ENCODE results near the gene ASPM.
"Not testable (repeated sequence)": the region's sequence is repeated elsewhere in the genome, so short reads cannot be mapped to it uniquely, and the experiment has no call there.

Gene ASPM

GRCh38 chr1:197141575-197141974, 4.9 kb downstream of the ASPM start:
- no peak for DNase-seq

DNA sequence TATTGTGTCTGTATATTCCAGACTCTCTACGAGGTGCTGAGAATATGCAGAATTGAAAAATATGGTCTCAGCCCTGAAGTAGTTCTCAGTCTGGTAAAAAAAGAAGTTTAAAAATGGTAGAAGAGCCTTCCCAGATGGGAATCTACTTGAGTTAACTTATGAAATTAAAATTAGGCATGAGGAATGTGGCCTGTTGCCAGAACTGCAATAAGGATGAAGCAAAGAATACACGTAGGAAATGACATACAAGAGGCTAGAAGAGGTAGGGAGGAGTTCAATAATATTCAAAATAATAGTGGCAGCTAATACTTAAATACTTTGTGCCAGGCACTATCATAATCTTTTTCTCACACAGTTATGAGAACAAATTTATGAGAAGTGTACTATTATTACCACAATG, 6.3 kb downstream of the ASPM start:
- no peak for DNase-seq

GRCh38 chr1:197139169-197139568, 7.3 kb downstream of the ASPM start:
- no peak for DNase-seq

DNA sequence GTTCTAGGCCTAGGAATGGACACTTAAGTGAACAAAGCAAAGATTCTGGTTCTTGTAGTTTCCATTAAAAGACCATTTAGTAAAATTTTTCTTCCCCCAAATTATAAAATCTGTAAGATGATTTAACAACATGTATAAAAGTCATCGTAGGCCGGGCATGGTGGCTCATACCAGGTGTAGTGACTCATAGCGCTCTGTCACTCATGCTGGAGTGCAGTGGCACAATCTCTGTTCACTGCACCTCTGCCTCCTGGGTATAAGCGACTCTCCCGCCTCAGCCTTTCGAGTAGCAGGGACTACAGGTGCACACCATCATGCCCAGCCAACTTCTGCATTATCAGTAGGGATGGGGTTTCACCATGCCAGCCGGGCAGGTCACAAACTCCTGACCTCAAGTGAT, 9.1 kb downstream of the ASPM start:
- no peak for DNase-seq

DNA sequence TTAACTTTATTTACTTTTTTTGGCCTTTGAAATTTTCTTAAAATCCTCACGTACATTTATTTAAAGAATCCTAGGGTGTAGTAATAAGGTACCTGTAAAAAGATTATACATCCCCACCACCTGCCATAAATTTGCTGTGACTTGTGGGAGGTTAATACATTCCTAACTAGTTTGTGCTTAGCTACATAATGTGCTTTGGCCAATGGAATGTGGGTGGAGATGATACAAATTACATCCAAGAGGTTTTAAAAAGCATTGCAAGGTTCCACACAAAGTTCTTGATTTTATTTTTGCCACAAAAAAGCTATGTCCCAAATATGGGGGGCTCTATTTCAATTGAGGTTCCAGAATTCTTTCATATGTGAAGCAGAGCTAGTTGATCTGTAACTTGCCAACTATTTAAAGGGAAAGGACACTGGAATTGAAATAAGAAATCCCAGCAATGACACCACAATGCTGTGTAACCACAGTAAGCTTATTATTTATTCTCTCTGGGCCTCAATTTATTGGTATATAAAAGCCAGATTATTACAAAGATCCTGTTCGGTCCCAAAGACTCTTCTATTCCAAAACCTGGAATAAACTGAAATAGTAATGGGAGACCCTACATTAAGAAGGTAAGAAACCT, 15.7 kb downstream of the ASPM start:
- DNase-seq = no peak

DNA sequence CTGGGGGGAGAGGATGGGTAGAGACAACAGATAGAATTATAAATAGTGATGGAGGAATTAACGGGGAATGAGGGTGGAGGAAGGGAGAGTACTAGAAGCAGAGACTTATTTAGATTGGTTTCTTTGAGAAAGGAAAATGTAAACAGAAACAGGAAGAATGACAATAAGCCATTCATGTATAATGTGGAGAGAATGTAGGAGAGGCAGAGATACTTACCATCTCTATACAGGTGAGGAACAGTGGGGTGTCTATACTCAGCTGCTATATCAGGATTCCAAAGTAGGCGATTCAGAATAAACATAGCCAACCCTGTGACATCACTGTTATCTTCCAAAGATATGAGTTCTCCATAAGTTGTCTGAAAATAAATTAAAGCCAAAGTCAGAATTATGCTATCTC, 16.8 kb downstream of the ASPM start:
- no peak for DNase-seq

DNA sequence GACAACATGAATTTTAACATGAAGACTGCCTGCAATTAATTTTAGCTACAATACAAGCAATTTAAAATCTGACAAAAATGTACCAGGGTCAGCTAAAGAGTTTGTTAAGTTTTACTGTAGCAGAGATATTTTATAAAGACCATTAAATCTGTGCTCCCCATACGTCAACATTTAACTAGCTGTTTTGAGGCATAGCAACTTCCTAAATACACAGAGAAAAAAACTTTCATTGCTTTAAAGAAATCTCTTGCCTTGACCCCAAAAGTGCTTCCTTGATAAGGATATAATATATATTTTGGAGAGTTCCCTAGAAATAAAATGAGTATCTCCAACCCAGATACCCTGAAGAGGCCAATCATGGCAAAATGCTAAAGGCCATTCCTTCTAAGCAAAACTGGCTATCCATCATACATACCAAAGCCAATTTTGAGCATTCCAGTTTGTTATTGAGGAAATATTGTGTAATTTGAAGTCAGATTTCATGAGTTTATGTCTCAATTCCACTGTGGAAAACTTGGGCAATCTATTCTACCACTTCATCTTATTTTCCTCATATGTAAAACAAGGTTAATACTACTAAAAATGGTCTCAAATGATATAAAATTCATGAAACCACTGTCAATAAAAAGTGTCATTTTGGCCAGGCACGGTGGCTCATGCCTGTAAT, 19.1 kb downstream of the ASPM start:
- DNase-seq = no peak

DNA sequence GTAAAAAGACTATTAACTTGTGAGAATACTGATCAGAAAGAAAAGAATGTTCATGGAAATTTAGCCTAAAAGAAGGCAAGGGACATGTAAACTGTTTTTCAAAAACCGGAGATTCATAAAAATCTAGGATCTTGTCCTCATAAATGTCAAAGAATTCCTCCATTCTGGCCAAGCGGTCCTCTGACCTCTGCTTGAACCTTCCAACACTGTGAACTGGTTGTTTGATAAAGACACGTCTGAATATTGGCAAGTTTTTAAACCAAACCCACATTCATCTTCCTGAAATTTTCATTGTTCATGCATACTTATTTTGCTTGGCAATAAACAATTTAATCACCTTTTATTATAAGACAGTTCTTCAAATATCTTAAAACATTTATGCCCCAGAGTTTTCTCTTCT, 19.8 kb downstream of the ASPM start:
- DNase-seq = no peak

- no peak for DNase-seq
Observed at GRCh38 chr1:197124376-197124775, 22.1 kb downstream of the ASPM start.

DNA sequence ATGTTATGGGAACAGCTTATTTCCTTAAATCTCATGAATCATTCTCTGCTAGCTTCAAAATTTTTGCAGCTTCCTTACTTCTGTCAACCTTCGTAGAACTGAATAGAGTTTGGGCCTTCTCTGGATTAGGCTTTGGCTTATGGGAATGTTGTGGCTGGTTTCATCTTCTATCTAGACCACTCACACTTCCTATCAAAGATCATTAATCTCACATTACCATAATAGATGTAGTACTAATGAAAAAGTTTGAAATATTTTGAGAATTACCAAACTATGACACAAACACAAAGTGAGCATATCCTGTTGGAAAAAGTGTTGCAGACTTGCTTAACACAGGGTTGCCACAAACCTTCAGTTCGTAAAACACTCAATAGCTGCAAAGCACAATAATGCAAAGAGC, 30.3 kb downstream of the ASPM start:
- no peak for DNase-seq

DNA sequence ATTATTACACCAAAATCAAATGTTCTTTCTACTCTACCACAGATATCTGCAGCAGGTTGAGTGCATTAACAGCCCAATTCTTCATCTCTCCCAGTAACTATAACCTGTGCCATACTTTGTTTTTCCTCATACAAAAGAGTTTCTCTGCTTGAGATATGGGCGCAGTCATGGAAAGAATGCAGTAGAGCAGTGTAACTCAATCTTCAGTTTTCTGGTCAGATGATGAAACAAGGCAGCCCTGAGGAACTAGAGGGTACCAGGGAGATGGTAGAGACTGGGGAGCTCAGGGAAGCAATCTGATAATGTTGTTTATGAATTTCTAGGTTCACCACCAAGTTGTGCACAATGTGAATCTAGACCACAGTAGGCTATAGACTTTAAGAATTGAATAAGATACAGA, 39.6 kb downstream of the ASPM start:
- DNase-seq = no peak

DNA sequence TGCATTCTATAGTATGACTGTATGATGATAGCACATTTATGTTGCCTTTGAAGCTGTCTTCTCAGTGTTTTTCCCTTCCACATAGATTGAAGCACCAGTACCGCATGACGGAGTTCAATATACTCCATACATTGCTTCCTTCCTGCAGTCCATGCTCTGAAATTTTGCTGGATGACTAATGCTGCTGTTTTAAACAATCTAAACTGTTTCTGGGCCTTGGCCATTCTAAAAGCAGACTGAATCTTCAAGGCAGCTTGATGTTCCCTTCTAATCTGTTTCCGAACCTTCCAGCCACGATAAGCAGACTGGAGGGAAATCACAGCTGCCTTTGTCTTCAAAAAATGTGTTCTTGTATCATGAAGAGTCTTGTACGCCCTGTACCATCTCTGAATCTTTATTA, 43.2 kb downstream of the ASPM start:
- DNase-seq = no peak

DNA sequence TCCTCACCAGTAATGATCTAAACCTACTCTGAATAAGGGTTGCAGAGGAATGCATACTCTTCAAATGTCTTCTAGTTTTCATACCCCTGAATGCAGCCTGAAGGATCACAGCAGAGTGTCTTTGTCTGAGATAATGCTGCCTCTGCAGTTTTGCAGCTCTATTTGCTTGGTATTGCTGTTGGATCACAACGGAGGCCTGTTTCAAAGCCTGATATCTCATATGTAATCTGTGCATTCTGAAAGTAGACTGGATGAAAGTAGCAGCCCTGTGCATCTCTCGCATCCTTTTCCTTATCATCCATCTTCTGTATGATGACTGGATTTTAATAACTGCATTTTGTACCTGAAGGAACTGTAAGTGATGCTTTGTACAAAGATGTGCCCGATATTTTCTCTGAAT, 44.5 kb downstream of the ASPM start:
- DNase-seq = no peak

GRCh38 chr1:197100677-197101076, 45.8 kb downstream of the ASPM start:
- DNase-seq = no peak

- DNase-seq = no peak
Observed at GRCh38 chr1:197099444-197099843, 47.0 kb downstream of the ASPM start.

- DNase-seq = not testable (repeated sequence)
Observed at GRCh38 chr1:197096971-197097370, 49.5 kb downstream of the ASPM start.

DNA sequence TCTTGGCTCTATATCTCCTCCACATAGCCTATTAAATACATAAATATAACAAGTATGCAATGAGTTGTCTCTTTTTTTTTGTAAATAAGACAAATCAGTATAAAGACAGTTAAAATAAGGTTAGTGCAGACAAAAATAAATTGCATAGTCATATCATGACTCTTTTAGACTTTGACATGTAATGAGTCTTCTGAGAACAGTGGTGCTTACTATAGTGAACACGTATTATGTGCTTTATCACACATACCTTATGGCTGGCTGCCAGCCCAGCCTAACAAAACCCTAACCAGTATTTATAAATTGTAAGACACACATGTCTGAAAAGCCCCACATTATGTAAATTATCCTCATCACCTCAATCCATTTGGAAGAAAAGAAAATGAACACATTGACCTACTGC, 50.3 kb downstream of the ASPM start:
- DNase-seq = no peak

GRCh38 chr1:197093226-197093885, 53.1 kb downstream of the ASPM start:
- no peak for DNase-seq

DNA sequence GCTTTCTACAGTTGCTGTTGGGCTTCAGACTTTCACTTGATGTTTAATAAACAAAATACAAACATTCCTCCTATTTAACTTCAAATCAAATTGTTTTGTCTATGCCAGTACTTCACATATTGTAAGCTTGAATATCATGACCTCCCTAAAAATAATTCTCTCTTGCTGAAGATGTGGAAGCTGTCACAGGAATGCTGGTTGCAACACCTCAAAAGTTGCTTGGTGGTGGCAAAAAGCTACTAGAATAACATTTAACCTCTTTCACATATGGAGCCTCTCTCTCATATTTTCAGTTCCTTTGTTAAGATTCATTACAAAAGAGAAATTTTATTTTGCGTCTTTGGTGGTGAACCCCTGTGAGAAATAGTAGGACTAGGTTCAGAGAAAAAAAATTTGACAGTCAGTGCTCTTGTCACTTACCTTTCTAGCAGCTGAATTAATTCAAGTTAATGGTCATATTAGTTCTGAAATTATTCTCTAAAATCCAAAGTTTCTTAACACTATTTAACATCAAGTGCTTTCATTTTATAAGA, 53.9 kb downstream of the ASPM start:
- no peak for DNase-seq

GRCh38 chr1:197083474-197083873, 63.0 kb downstream of the ASPM start:
- no peak for DNase-seq

- DNase-seq = no peak
Observed at GRCh38 chr1:197081117-197081753, 65.2 kb downstream of the ASPM start.

- DNase-seq = no peak
Observed at GRCh38 chr1:197080323-197080722, 66.1 kb downstream of the ASPM start.

DNA sequence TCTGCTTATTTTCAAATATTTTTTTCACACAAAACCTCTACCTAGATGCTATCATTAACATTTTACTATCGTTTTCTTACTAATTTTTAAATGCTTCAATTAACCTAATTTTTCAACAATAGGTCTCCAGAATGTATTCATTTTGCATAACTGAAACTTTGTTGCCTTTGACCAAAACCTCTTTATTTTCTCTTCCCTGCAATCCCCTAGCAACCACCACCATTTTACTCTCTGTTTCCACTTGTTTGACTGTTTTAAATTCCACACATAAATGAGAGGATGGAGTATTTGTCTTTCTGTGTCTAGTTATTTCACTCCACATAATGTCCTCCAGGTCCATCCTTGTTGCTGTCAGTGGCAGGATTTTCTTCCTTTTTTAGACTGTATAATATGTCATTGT, 69.9 kb downstream of the ASPM start:
- no peak for DNase-seq

DNA sequence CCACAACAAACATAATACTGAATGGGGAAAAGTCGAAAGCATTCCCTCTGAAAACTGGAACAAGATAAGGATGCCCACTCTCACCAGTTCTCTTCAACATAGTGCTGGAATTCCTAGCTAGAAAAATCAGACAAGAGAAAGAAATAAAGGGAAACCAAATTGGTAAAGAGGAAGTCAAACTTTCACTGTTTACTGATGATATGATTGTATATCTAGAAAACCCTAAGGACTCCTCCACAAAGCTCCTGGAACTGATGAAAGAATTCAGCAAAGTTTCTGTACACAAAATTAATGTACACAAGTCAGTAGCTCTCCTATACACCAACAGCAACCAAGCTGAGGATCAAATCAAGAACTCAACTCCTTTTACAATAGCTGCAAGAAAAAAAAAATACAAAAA, 72.5 kb downstream of the ASPM start:
- no peak for DNase-seq
